Amniotic epithelial cell (primary cell): Measurements from ENCODE around the gene GAK.
"Not testable (repeated sequence)": the region's sequence is repeated elsewhere in the genome, so short reads cannot be mapped to it uniquely, and the experiment has no call there.

ENCODE experiments used
- DNase-seq: peaks from one replicate; pipeline ENCODE4 v3.0.0-alpha.2; 2010; ENCODE audit warnings: low read depth

The GAK gene

DNA sequence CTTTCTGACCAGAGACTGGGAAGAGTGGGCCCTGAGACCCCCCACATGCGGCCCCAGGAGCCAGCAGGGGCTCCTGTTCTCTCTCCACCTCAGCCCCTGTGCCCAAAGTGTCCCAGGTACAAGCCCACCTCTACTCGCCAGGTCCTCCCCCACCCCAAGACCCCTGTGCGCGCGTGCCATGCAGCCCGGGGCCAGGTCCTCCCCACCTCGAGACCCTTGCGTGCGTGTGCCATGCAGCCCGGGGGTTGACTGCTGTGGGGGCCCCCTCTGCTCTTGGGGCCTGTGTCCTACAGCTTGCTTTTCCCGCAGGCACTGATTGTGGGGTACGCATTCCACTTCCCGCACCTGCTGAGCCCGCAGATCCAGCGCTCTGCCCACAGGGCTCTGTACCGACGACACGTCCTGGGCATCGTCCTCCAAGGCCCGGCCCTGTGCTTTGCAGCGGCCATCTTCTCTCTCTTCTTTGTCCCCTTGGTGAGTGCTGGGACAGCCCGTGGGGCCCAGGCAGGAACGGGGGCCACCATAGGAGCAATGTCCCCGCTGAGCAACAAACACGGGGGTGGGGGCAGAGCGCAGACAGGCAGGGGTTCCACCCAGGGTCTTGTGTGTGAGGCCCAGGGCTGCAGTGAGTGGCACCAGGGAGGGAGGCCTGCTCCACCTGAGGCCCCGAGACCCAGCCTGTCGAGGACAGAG, 20.9 kb upstream of the GAK start:
- no peak for DNase-seq

DNA sequence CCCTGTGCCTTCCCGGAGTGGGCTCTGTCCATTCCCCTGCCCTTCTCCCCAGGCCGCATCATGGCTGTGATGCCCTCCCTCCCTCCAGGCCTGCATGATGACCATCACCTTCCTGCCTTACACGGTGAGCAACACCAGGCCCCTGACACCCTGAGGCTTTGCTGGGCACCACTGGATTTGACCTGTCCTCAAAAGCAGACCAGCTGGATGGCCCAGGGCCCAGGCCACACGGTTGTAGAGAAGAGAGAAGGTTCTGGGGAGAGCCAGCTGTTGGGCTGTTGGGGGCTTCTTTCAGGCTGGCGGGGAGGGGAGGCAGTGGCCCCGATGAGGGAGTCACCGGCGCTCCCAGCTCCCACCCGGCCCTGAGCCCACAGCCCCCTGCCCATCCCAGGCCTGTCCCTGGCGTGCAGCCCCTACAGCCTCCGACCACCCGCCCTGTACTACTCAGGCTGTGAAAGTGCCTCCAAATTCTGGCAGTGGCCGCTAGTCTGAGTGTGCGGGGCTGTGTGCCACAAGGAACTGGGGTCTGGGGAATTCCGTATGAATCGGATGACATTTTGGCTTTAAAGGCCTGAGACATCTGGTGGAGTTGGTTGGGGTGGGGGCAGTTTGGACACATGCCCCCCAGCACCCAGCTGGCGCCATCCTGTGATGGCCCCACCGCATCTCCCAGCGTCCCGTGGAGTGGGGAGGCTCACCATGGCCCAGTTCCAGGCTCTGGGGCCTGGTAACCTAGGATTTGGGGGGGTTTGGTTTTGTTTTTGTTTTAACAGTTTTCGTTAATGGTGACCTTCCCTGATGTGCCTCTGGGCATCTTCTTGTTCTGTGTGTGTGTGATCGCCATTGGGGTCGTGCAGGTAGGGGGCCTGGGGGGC, 19.7 kb upstream of the GAK start:
- DNase-seq: no peak

DNA sequence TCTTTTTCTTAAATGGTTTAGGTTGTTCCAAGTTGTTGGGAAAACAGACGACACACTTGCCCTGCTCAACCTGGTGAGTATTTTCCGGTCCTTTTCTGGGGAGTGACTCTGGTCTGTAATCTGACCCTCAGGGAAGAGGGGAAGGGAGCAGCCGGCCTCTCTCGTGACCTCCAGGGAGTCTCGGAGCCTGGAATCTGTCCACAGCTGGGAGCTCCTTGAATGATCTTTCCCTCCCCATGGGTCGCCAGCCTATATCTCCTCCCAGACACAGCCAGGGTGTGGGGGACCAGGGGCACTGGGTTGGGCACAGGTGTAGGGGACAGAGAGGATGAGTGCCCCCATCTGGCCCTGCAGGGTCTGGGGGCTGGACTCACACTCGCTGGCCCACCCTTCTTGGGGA, 19.1 kb upstream of the GAK start:
- DNase-seq: no peak

DNA sequence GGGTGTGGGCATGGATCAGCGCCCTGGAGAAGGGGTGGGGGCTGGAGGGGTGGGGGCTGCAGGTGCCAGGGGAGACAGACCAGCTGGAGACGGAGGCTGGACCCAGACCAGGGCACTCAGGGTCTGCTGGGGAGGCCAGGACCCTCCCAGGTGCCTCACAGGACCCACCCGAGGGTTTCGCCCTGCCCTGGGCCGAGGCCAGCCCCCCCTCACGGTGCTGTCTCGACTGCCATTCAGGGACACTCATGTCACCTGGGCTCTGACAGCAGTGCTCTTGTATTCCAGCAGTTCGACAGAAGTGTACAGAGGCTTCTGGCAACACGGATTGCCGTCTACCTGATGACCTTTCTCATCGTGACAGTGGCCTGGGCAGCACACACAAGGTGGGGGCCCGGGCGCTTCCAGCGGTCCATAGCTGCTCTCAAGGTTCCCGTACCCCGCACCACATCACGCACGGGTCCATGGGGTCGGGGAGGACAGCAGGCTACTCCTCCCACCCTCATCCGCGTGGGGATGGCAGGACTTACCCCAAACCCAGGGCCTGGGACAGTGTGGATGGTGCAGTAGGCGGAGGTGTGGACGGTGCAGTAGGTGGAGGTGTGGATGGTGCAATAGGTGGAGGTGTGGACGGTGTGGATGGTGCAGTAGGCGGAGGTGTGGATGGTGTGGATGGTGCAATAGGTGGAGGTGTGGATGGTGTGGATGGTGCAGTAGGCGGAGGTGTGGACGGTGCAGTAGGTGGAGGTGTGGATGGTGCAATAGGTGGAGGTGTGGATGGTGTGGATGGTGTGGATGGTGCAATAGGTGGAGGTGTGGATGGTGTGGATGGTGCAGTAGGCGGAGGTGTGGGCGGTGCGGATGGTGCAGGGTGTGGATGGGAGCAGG, 18.3 kb upstream of the GAK start:
- no peak for DNase-seq

DNA sequence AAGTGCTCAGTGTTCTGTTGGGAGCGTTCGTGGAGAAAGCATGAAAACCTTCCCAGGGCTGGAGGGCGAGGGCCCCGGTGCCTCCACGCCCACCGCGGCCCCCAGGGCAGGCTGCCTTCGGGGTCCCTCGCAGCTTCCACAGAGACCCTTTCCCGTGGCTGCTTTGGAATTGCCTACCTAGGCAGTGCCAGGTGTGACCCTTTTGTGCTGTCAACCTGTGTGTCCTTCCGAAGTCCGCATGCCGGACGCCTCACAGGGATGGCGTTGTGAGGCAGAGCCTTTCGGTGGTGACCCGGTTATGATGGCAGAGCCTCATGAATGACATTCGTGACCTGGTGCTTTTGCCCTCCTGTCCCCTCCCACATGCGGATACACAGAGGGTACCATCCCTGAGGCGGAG, 17.5 kb upstream of the GAK start:
- no peak for DNase-seq

DNA sequence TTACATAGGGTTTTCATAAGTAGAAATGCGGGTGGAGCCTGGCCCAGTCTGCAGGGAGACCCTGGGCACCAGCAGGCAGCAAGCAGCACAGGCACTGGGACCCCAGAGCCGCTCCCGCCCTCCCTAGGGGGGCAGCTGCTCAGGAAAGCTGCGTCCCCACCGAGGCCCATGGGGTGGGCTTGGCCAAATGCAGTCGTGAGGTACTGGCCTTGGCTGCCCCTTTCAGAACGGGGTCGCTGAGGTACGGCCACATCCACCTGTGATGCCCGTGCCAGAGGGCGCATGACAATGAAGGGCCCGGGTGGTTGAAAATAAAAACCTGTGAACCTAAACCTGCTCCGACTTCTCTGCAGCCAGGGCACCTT, 16.8 kb upstream of the GAK start:
- no peak for DNase-seq

DNA sequence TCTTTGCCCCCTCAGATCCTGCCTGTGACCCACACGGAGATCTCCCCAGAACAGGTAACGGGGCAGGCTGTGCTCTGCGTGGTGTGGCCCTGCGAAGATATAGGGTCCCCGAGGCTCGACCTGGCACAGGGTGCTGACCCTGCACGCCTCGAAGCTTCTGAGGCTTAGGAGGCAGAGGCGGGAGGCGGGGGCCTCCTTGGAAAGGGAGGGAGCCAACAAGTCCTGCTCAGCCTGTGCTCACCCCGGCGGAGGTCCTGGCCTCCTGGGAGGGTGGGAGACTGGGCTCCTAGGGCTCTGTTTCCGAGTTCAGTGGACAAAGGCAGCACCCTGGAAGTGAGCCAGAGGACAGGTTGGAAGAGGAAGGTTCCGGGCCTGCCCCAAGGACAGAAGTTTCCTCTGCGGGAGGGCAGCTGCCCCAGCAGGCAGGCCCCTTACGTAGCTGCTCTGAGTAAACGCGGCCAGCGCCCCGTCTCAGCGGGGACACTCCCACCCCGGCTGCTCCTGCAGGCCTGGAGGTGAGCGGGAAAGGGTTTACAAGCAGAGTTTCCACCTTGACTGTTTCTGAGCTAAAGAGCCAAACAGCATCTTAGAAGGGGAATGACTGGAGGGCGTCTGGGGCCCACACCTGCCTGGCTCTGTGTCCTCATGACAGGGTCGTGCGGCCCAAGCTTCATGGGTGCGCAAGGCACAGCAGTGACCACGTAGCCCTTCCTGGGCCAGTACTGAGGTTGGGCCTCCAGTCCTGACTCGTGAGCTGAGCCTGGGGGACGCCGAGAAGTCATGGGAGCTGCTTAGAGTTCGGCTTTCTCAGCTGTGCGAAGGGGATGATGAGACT, 16.2 kb upstream of the GAK start:
- DNase-seq: no peak

DNA sequence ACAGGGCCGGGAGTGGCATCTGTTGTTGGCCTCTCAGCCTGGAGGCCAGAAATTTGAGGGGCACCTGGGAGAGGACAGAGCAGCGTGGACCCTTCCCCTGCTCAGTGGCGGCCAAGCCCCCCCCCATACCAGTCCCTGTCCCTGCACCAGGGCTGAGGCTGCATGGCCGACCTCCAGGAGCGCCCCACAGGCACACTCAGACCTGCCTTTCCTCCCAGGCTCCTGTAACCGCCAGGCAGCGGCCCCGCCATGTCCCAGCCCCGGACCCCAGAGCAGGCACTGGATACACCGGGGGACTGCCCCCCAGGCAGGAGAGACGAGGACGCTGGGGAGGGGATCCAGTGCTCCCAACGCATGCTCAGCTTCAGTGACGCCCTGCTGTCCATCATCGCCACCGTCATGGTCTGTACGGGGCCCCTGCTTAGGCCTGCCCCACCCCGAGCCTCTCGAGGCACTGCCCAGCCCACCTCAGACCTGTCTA, 15.4 kb upstream of the GAK start:
- DNase-seq: no peak

DNA sequence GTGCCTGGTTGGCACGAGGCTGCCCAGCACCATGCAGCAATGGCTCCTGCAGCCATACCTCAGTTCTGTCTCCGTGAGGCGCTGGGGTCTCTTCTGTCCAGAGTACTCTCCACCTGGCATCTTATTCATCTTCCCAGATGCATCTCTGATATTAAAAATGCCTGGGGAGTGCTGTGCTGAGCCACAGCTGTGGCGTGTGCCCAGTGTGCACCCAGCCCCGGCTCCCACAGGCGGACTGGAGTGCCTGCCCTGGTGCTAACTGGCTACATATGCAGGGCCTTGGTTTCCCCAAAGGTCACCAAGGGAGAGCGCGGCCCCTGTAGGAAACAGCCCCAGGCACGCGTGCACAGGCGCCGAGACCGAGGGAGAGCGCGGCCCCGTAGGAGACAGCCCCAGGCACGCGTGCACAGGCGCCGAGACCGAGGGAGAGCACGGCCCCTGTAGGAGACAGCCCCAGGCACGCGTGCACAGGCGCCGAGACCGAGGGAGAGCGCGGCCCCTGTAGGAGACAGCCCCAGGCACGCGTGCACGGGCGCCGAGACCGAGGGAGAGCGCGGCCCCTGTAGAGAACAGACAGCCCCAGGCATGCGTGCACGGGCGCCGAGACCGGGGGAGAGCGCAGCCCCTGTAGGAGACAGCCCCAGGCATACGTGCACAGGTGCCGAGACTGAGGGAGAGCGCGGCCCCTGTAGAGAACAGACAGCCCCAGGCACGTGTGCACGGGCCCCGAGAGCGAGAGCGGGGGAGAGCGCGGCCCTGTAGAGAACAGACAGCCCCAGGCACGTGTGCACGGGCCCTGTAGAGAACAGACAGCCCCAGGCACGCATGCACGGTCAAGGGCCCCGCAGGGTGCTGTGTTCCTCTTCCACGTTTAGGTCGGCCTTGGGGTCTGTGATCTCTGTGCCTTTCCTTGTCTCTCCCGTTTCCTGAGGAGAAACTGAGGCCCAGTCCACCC, 14.7 kb upstream of the GAK start:
- no peak for DNase-seq

DNA sequence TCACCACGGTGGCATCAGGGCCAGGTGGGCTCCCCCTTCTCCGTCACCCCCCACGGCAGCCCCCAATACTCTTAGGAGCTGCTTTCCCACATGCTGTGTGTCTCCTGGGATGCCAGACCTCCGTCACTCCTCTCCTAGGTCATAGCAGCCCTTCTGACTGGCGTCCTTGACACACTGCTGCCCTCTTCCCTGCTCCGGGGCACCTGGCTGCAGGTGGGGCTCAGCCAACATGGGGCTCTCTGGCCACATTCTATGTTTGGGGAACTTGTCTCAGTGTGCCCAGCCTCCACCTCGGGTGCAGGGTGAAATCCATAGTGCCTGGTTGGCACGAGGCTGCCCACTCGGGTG, 14.0 kb upstream of the GAK start:
- DNase-seq: no peak

DNA sequence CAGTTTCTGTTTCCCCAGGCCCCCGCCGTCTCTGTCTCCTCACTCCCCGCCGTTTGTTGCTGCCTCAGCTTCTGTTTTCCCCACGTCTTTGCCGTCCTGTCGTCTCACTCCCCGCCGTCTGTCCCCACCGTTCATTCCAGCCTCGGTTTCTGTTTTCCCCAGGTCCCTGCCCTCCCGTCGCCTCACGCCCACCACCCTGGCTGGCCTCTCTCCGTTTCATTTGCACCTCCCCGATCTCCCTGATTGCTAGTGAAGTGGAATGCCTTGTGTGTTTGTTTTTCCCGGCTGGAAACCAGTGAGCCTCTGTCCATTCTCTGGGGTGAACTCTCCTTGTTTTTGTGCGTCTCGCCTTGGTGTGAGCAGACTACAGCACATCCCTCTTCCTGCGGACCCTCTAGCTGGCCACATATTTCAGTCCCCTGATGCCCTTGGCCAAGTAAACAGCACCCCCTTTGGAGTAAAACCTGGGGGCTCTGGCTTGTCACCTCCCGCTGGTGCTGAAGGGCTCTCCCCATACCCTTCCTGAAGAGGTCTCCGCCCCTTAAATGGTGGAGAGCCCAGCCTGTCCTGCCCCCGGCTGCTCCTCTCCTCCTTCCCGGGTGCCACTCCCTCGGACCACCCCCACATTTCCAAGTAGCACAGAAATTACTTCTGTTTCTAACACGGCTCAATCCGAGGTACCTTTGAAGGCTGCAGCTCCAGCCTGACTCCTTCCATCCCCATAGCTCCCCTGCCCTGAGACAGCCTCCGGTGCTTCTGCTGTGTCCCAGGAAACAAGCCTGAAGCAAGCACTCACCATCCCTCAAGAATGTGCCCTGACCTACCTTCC, 13.4 kb upstream of the GAK start:
- no peak for DNase-seq

DNA sequence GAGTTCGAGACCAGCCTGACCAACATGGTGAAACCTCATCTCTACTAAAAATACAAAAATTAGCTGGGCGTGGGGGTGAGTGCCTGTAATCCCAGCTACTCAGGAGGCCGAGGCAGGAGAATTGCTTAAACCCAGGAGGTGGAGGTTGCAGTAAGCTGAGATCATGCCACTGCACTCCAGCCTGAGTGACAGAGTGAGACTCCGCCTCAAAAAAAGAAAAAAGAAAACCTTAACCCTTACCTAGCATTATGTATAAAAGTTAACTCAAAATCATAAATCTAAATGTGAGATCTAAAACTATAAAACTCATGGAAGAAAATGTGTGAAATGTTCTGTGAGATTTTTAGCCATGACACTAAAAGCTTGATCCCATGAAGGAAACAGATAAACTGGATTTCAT, 7.4 kb upstream of the GAK start:
- DNase-seq: not testable (repeated sequence)

DNA sequence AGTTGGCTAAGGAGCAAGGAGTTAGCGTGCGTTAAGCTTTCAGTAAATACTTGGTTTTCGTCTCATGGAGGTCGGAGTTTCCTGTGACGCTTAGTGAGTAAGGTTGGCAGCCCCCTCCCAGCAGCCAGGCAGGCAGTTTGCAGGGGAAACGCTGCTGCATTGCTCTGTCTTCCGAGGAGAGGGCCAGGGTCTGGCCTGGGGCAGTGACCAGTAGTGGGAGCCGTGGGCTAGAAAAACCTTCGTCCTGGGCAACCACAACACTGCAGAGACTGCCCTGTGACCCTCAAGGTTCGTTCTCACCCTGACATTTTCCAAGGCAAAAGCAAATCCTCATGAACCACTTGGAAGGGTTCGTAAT, 576 bp upstream of the GAK start:
- peak; percentile 12 for DNase-seq

DNA sequence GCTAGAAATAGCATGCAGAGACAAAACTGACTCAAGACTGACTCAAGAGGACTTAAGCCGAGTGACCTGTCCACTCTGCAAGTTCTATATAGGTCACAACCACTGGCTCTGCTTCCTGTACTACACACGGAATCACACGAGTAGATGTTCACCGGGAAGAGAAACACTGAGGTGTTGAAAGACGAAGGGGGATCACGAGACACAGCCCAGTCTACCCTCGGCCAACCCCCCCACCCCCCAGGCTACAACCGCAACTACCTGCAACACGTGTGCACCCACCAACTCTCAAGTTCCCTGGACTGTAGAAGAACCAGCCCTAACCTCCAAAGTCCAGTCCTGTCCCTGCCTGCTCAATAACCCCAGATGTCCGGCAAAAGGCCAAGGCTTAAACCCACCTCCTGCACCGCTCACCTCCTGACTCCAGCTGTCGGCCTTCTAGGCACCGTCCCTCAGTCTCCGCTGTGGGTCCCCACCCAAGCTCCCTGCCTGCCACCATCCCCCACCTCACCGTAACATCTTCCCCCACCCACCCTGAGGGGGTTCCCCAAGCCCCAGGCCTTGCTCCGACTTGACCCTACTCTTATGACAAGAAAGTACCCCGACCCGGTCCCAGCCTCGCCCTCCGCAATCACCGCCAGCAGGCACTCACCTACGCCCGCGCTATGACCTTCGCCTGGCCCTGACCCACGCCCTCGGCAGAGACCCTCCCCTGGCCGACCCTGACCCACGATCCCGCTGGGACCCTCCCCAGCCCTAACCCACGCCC, 739 bp downstream of the GAK start:
- peak; percentile 66 for DNase-seq

DNA sequence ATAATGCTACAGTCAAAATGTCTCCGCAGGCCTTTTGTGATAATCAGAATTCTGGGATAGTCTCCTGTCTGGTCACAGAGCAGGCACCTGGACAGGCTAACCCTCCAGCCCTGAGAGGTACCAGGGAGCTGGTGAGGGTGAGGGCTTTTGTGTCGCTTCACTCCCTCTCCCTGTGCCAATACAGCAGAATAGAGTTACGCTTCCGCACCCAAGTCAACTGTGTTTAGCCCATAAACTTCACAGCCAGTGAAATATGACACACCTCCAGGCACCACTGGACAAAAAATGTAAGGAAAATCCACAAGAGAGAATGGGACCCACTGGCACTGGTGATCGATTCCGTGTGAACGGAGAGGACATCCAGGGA, 1.3 kb downstream of the GAK start:
- no peak for DNase-seq

DNA sequence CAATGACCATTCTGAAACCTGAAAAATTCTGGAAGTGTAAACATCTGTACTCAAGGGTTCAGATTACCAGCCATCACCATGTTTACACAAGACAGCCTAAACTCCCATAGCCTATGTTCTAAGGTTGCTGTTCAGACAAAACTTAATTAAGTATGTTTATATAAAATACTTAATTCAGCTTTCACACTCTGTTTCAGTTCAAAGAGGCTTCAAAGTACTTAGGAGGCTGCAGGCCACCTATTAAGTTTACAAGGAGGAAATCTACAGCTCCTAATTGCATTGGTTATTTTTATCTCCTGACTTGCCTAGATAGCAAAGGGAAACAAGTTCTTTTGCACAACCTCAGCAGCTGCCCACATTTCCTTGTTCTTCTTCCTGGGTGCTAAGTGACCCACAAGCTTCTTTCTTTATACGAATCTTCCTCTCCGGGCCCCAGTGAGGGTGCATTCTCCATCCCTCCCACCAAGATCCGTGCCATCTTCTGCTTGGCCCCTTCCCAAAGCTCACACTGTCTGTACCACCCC, 2.0 kb downstream of the GAK start:
- peak; percentile 30 for DNase-seq

DNA sequence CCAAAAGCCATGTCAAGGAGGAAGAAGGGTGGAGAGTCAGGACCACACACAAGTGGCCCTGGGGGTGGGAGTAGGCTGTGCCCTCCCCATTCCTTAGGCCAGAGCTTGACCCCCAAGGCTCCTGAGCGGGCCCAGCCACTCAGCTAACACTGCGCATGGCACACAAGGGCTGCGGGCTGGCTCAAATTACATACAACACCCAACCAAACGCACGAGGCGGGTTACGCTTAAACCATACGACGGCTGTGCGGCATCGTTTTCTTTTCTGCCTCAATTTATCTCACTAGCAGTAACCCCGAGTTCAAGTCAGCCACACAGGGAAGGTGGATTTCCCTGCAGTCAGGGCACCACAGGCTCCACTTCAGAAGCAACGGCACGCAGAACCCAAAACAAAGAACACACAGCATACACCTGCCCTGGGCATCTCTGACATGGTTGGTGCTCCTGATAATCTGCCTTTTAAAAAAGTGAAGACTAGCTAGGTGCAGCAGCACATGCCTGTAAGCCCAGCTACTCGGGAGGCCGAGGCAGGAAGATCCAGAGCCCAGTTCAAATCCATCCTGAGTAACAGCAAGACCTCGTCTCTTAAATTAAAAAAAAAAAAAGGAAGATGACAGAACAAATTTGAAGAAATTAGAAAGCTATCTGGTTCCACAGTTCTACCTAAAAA, 2.9 kb downstream of the GAK start:
- DNase-seq: no peak

DNA sequence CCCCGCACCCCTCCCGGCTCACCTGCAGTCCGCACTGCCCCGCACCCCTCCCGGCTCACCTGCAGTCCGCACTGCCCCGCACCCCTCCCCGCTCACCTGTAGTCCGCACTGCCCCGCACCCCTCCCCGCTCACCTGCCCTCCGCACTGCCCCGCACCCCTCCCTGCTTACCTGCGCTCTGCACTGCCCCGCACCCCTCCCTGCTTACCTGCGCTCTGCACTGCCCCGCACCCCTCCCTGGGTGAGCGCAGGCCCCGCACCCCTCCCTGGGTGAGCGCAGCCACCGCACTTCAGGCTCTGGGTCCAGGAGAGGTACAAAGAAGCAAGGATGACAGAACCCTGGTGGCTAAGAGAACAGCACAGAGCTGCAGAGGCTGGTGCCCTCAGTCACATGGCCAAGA, 4.5 kb downstream of the GAK start:
- not testable (repeated sequence) for DNase-seq
